CD8-positive, alpha-beta memory T cell (primary cell): ENCODE data around the gene STAT1. TPM values are rescaled to one million over a fixed set of nuclear protein-coding genes. Genes with fewer than 3 reads are reported as not detected.

Experiments used
- CTCF ChIA-PET: fragments of 350-600 bp; sonication (Branson Sonifier 250); formaldehyde crosslinking; loops from one replicate; lab custom pipeline; 2021; ENCODE audit warnings: antibody characterized with exemption; lab: Charles Lee
- POLR2A ChIA-PET: fragments of 350-600 bp; sonication (Branson Sonifier 250); formaldehyde crosslinking; loops from one replicate; lab custom pipeline; 2021; ENCODE audit warnings: antibody characterized with exemption; lab: Charles Lee
- DNase-seq, 5 donors: peaks; one replicate each; pipeline versions ENCODE4 v3.0.0 to v3.0.0-alpha.2; 2020 to 2022; ENCODE audit warnings: mixed read lengths in 1 of 5
- H3K27ac ChIP-seq: one replicate; pipeline ENCODE4 v1.7.0; 2013; ENCODE audit warnings: low read depth, mild to moderate bottlenecking, low read length, moderate library complexity
- H3K27me3 ChIP-seq: 2 replicates; pipeline ENCODE4 v1.7.0; 2013; ENCODE audit warnings: low read length, mild to moderate bottlenecking; ENCODE audit not compliant: insufficient read depth, poor library complexity, severe bottlenecking
- H3K36me3 ChIP-seq: 2 replicates; pipeline ENCODE4 v1.7.0; 2013; ENCODE audit warnings: mild to moderate bottlenecking, low read length, moderate library complexity; ENCODE audit not compliant: insufficient read depth
- H3K4me1 ChIP-seq: 2 replicates; pipeline ENCODE4 v1.7.0; 2013; ENCODE audit warnings: mild to moderate bottlenecking, low read length, moderate library complexity; ENCODE audit not compliant: insufficient read depth
- H3K4me3 ChIP-seq: 2 replicates; pipeline ENCODE4 v1.7.0; 2013; ENCODE audit warnings: mild to moderate bottlenecking, low read length
- H3K9me3 ChIP-seq: 2 replicates; pipeline ENCODE4 v1.7.0; 2013; ENCODE audit warnings: mild to moderate bottlenecking, low read length
- H3K27ac Mint-ChIP-seq, 8 donors: one replicate each; pipeline ENCODE4 v1.8.0; 2020 to 2021; ENCODE audit warnings: mixed read lengths in 8 of 8, mild to moderate bottlenecking in 6 of 8, inconsistent platforms in 3 of 8, moderate library complexity in 3 of 8
- H3K27me3 Mint-ChIP-seq, 2 donors: one replicate each; pipeline ENCODE4 v1.8.0; 2020 to 2021; ENCODE audit warnings: mixed read lengths in 2 of 2, mild to moderate bottlenecking in 1 of 2, moderate library complexity in 1 of 2
- H3K36me3 Mint-ChIP-seq, 3 donors: one replicate each; pipeline ENCODE4 v1.8.0; 2020 to 2021; ENCODE audit warnings: mixed read lengths in 3 of 3, inconsistent platforms in 1 of 3, mild to moderate bottlenecking in 1 of 3
- H3K4me1 Mint-ChIP-seq, 3 donors: one replicate each; pipeline ENCODE4 v1.8.0; 2020 to 2021; ENCODE audit warnings: mixed read lengths in 3 of 3, inconsistent platforms in 1 of 3, mild to moderate bottlenecking in 1 of 3
- H3K4me3 Mint-ChIP-seq, 7 donors: one replicate each; pipeline ENCODE4 v1.8.0; 2020 to 2021; ENCODE audit warnings: mixed read lengths in 7 of 7, mild to moderate bottlenecking in 6 of 7, moderate library complexity in 4 of 7, inconsistent platforms in 2 of 7
- H3K9me3 Mint-ChIP-seq, 5 donors: one replicate each; pipeline ENCODE4 v1.8.0; 2020 to 2022; ENCODE audit warnings: mixed read lengths in 5 of 5, mild to moderate bottlenecking in 3 of 5, moderate library complexity in 2 of 5, inconsistent platforms in 1 of 5
- polyA plus RNA-seq: library from polyadenylated mRNA; unstranded; fragments of 300-500 nt; fragmentation: Illumina TruSeq; gene quantifications from one replicate; pipeline ENCODE4 v1.2.3, GENCODE V29; 2021
- total RNA-seq, 2 experiments: library from RNA; stranded (reverse); gene quantifications; one replicate each; pipeline ENCODE4 v1.2.3, GENCODE V29; 2021

STAT1 gene
- total and polyA plus RNA-seq, 3 experiments from 2014 or later, result 142 to 173 (median 145) TPM

GRCh38 chr2:191006997-191007783 lies 6.8 kb downstream of the STAT1 start:
- POLR2A ChIA-PET, result no interaction called here
- peaks cover 70% of the 10 kb centered on the region for H3K36me3 ChIP-seq
- no peak for DNase-seq
- H3K9me3 ChIP-seq, result no peaks in the 10 kb centered on the region
- CTCF ChIA-PET, result interaction anchor here (1.2 to 1.4 kb wide), 2 partner anchors 13 to 157 kb away, joined by 3 to 6 read pairs; no protein-coding TSS in a partner anchor
- Mint-ChIP-seq H3K4me1 (peaks cover 55 to 90% (median 77%) of the 10 kb centered on the region in 3 donors), H3K36me3 (peaks cover 48 to 88% (median 52%) of the 10 kb centered on the region in 3 donors), H3K27me3 (no peaks in the 10 kb centered on the region), H3K9me3 (peaks cover 0 to 2% (median 0%) of the 10 kb centered on the region in 5 donors), H3K27ac (peak overlapping the region; percentile 5 to 94 (median 70)), H3K4me3 (peak overlapping the region in 1 of 7 donors; percentile 49)
- no peak overlapping the region for H3K27ac ChIP-seq
- peaks cover 76% of the 10 kb centered on the region for H3K4me1 ChIP-seq
- H3K27me3 ChIP-seq, result no peaks in the 10 kb centered on the region
- H3K4me3 ChIP-seq, result no peak overlapping the region

- Histone ChIP-seq H3K27me3 (no peaks in the 10 kb centered on the region), H3K27ac (no peak overlapping the region), H3K4me3 (no peak overlapping the region), H3K9me3 (no peaks in the 10 kb centered on the region), H3K36me3 (peaks cover 79% of the 10 kb centered on the region), H3K4me1 (peaks cover 72% of the 10 kb centered on the region)
- peaks cover 0 to 2% (median 0%) of the 10 kb centered on the region in 5 donors for H3K9me3 Mint-ChIP-seq
- H3K4me1 Mint-ChIP-seq, result peaks cover 56 to 90% (median 86%) of the 10 kb centered on the region in 3 donors
- H3K4me3 Mint-ChIP-seq, result no peak overlapping the region
- H3K27ac Mint-ChIP-seq, result peak overlapping the region in 6 of 8 donors; percentile 23 to 94 (median 46)
- H3K36me3 Mint-ChIP-seq, result peaks cover 48 to 93% (median 55%) of the 10 kb centered on the region in 3 donors
- POLR2A ChIA-PET, result no interaction called here
- no peaks in the 10 kb centered on the region for H3K27me3 Mint-ChIP-seq
- no peak for DNase-seq
- CTCF ChIA-PET, result interaction anchor here (1.2 to 2.2 kb wide), 2 partner anchors 14 to 156 kb away, joined by 3 to 6 read pairs; no protein-coding TSS in a partner anchor
Observed at GRCh38 chr2:191006297-191006696, 7.7 kb downstream of the STAT1 start.

GRCh38 chr2:191003405-191004309 lies 10.3 kb downstream of the STAT1 start:
- H3K36me3 Mint-ChIP-seq, result peaks cover 48 to 99% (median 53%) of the 10 kb centered on the region in 3 donors
- Histone ChIP-seq H3K4me1 (peaks cover 49% of the 10 kb centered on the region), H3K9me3 (no peaks in the 10 kb centered on the region), H3K36me3 (peaks cover 99% of the 10 kb centered on the region), H3K27ac (no peak overlapping the region), H3K4me3 (no peak overlapping the region), H3K27me3 (no peaks in the 10 kb centered on the region)
- no peaks in the 10 kb centered on the region for H3K27me3 Mint-ChIP-seq
- no peak for DNase-seq
- ChIA-PET POLR2A (no interaction called here), CTCF (interaction anchor here (0.9 to 2.2 kb wide), 2 partner anchors 17 to 32 kb away, joined by 3 to 6 read pairs; no protein-coding TSS in a partner anchor)
- H3K27ac Mint-ChIP-seq, result peak overlapping the region; percentile 25 to 89 (median 80)
- H3K4me1 Mint-ChIP-seq, result peaks cover 45 to 93% (median 79%) of the 10 kb centered on the region in 3 donors
- peaks cover 0 to 2% (median 0%) of the 10 kb centered on the region in 5 donors for H3K9me3 Mint-ChIP-seq
- H3K4me3 Mint-ChIP-seq, result no peak overlapping the region

GRCh38 chr2:191001624-191002023 lies 12.3 kb downstream of the STAT1 start:
- POLR2A ChIA-PET, result interaction anchor here (1.2 kb wide), 1 partner anchor 115 kb away, joined by 3 read pairs; no protein-coding TSS in a partner anchor
- no peak overlapping the region for H3K4me3 Mint-ChIP-seq
- no peak overlapping the region for H3K27ac ChIP-seq
- H3K4me3 ChIP-seq, result no peak overlapping the region
- no peak for DNase-seq
- H3K9me3 Mint-ChIP-seq, result peaks cover 0 to 2% (median 0%) of the 10 kb centered on the region in 5 donors
- no peaks in the 10 kb centered on the region for H3K9me3 ChIP-seq
- H3K27me3 Mint-ChIP-seq, result no peaks in the 10 kb centered on the region
- H3K27ac Mint-ChIP-seq, result peak overlapping the region; percentile 60 to 95 (median 76)
- H3K36me3 Mint-ChIP-seq, result peaks cover 38 to 96% (median 55%) of the 10 kb centered on the region in 3 donors
- CTCF ChIA-PET, result interaction anchor here (1.4 kb wide), 1 partner anchor 154 kb away, joined by 5 read pairs; no protein-coding TSS in a partner anchor
- peaks cover 98% of the 10 kb centered on the region for H3K36me3 ChIP-seq
- H3K4me1 ChIP-seq, result peaks cover 28% of the 10 kb centered on the region
- H3K4me1 Mint-ChIP-seq, result peaks cover 38 to 80% (median 66%) of the 10 kb centered on the region in 3 donors
- H3K27me3 ChIP-seq, result no peaks in the 10 kb centered on the region

- Mint-ChIP-seq H3K27ac (peak overlapping the region in 7 of 8 donors; percentile 64 to 95 (median 69)), H3K27me3 (no peaks in the 10 kb centered on the region), H3K4me3 (no peak overlapping the region), H3K4me1 (peaks cover 36 to 80% (median 64%) of the 10 kb centered on the region in 3 donors), H3K36me3 (peaks cover 32 to 96% (median 55%) of the 10 kb centered on the region in 3 donors), H3K9me3 (peaks cover 0 to 2% (median 0%) of the 10 kb centered on the region in 5 donors)
- DNase-seq, result no peak
- no peak overlapping the region for H3K4me3 ChIP-seq
- no peaks in the 10 kb centered on the region for H3K9me3 ChIP-seq
- no peak overlapping the region for H3K27ac ChIP-seq
- H3K4me1 ChIP-seq, result peaks cover 22% of the 10 kb centered on the region
- POLR2A ChIA-PET, result no interaction called here
- H3K27me3 ChIP-seq, result no peaks in the 10 kb centered on the region
- H3K36me3 ChIP-seq, result peaks cover 97% of the 10 kb centered on the region
- CTCF ChIA-PET, result interaction anchor here (1.4 kb wide), 1 partner anchor 155 kb away, joined by 5 read pairs; no protein-coding TSS in a partner anchor
Observed at GRCh38 chr2:191001032-191001431, 12.9 kb downstream of the STAT1 start.

GRCh38 chr2:190999949-191000665 lies 13.9 kb downstream of the STAT1 start:
- peaks cover 17% of the 10 kb centered on the region for H3K4me1 ChIP-seq
- no peak overlapping the region for H3K27ac ChIP-seq
- peaks cover 38 to 96% (median 62%) of the 10 kb centered on the region in 3 donors for H3K36me3 Mint-ChIP-seq

GRCh38 chr2:190999058-190999457 lies 14.9 kb downstream of the STAT1 start:
- CTCF ChIA-PET, result interaction anchor here (1.2 kb wide), 1 partner anchor 84 kb away, joined by 3 read pairs; no protein-coding TSS in a partner anchor
- Histone ChIP-seq H3K9me3 (no peaks in the 10 kb centered on the region), H3K36me3 (peaks cover 94% of the 10 kb centered on the region), H3K4me1 (peaks cover 14% of the 10 kb centered on the region), H3K27ac (no peak overlapping the region), H3K27me3 (no peaks in the 10 kb centered on the region), H3K4me3 (no peak overlapping the region)
- no peak for DNase-seq
- Mint-ChIP-seq H3K4me3 (peak overlapping the region in 1 of 7 donors; percentile 33), H3K9me3 (peaks cover 0 to 2% (median 0%) of the 10 kb centered on the region in 5 donors), H3K4me1 (peaks cover 36 to 75% (median 65%) of the 10 kb centered on the region in 3 donors), H3K27me3 (no peaks in the 10 kb centered on the region), H3K36me3 (peaks cover 30 to 93% (median 60%) of the 10 kb centered on the region in 3 donors), H3K27ac (peak overlapping the region in 7 of 8 donors; percentile 21 to 80 (median 64))
- POLR2A ChIA-PET, result interaction anchor here (1.0 kb wide), 1 partner anchor 31 kb away, joined by 3 read pairs; no protein-coding TSS in a partner anchor

More at GRCh38 chr2:190999949-191000665, 13.9 kb downstream of the STAT1 start:
- no peaks in the 10 kb centered on the region for H3K27me3 Mint-ChIP-seq
- H3K4me1 Mint-ChIP-seq, result peaks cover 41 to 77% (median 70%) of the 10 kb centered on the region in 3 donors
- DNase-seq, result no peak
- H3K27me3 ChIP-seq, result no peaks in the 10 kb centered on the region
- H3K27ac Mint-ChIP-seq, result peak overlapping the region; percentile 64 to 80 (median 70)
- no peak overlapping the region for H3K4me3 ChIP-seq
- ChIA-PET CTCF (interaction anchor here (1.4 kb wide), 1 partner anchor 155 kb away, joined by 5 read pairs; no protein-coding TSS in a partner anchor), POLR2A (no interaction called here)
- no peaks in the 10 kb centered on the region for H3K9me3 ChIP-seq
- H3K36me3 ChIP-seq, result peaks cover 97% of the 10 kb centered on the region
- H3K9me3 Mint-ChIP-seq, result peaks cover 0 to 2% (median 0%) of the 10 kb centered on the region in 5 donors
- H3K4me3 Mint-ChIP-seq, result no peak overlapping the region
